Rectal smooth muscle tissue (tissue), 1 donor: ENCODE results near the gene CHD9NB.

Experiments
- H3K27ac ChIP-seq: one replicate; pipeline ENCODE4 v1.7.0; 2013; ENCODE audit warnings: low read depth, low read length, inconsistent platforms
- H3K27me3 ChIP-seq: one replicate; pipeline ENCODE4 v1.7.0; 2013; ENCODE audit warnings: low read length; ENCODE audit not compliant: control insufficient read depth, insufficient read depth
- H3K36me3 ChIP-seq: one replicate; pipeline ENCODE4 v1.7.0; 2013; ENCODE audit warnings: low read length; ENCODE audit not compliant: control insufficient read depth, insufficient read depth
- H3K4me1 ChIP-seq: one replicate; pipeline ENCODE4 v1.7.0; 2013; ENCODE audit warnings: low read length; ENCODE audit not compliant: control insufficient read depth, insufficient read depth
- H3K4me3 ChIP-seq: one replicate; pipeline ENCODE4 v1.7.0; 2013; ENCODE audit warnings: low read length
- H3K9ac ChIP-seq: one replicate; pipeline ENCODE4 v1.7.0; 2013; ENCODE audit warnings: low read length

CHD9NB gene

DNA sequence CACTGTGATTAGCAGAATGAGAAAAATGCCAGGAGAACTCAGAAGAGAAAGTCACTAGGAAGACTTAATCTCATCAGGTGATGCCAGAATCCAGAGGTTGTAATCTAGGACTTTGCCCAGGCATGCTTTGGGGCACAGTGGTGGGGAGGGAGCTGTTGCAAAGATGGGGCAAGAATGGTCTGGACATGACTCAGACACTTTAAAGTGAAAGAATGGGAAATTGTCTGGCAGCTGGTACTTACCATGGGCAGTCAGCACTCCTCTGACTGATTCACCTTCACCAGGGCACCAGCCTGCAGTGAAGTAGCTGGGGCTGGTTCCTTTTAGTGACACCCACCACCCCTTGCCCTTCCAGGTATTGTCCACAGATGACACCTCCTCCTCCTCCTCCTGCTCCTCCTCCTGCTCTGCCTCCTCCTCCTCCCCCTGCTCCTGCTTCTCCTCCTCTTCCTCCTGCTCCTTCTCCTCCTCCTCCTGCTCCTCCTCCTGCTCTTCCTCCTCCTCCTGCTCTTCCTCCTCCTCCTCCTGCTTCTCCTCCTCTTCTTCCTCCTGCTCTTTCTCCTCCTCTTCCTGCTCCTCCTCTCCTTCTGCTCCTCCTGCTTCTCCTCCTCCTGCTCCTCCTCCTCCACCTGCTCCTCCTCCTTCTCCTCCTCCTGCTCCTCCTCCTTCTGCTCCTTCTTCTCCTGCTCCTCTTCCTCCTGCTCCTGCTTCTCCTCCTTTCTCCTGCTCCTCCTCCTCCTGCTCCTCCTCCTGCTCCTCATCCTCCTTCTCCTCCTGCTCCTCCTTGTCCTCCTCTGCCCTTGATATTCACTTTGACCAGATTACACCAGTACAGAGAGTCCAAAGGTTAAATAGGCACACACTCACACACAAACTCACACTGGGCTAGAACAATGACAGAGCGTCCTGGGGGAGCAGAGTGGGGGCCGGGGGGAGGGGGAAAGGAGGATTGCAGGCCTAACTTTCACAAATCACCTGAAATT is at the start of gene CHD9NB:
CHD9NB (minus strand) TSS at position 379 of the 983 bp plus-strand sequence. CDS start 8,739 bp downstream, outside the sequence.
- no peak within 1 kb of the TSS for H3K4me3 ChIP-seq
- H3K9ac ChIP-seq = no peak within 1 kb of the TSS

GRCh38 chr16:53100889-53101288 is 48.2 kb upstream of the CHD9NB start:
- H3K9ac ChIP-seq = no peak overlapping the region
- H3K36me3 ChIP-seq = no peaks in the 10 kb centered on the region
- H3K4me3 ChIP-seq = no peak overlapping the region
- peaks cover 20% of the 10 kb centered on the region for H3K4me1 ChIP-seq
- peak overlapping the region; percentile 92 for H3K27ac ChIP-seq
- no peaks in the 10 kb centered on the region for H3K27me3 ChIP-seq

More for the DNA sequence above, at the start of gene CHD9NB:
- no peaks in the 10 kb centered on the region for H3K27me3 ChIP-seq
- peaks cover 11% of the 10 kb centered on the region for H3K4me1 ChIP-seq
- no peak within 1 kb of the TSS for H3K27ac ChIP-seq
- no peaks in the 10 kb centered on the region for H3K36me3 ChIP-seq

DNA sequence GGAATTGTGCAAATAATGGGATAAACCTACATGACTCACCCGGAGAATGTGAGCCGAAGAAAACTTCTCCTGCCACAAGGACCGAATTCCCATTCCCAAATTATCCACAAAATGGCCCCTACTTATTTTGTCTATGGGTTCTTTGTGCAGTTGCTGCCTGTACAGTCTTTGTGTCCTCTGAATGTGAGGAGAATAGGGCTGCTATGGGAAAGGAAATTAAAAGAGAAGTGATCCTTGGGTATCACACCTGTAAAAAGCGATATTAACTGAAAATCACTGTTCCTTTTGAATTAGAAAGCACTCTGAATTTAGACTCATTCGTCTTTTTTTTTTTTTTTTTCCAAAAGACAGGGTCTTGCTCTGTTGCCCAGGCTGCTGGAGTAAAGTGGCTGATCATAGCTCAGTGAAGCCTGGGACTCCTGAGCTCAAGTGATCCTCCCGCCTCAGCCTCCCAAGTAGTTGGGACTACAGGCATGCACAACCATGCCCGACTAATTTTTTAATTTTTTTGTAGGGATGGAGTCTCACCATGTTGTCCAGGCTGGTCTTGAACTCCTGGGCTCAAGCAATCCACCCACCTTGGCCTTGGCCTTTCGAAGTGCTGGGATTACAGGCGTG is 47.5 kb upstream of the CHD9NB start:
- peaks cover 20% of the 10 kb centered on the region for H3K4me1 ChIP-seq
- peak overlapping the region; percentile 92 for H3K27ac ChIP-seq
- H3K4me3 ChIP-seq = peak overlapping the region; percentile 65
- H3K36me3 ChIP-seq = no peaks in the 10 kb centered on the region
- H3K27me3 ChIP-seq = no peaks in the 10 kb centered on the region
- no peak overlapping the region for H3K9ac ChIP-seq

DNA sequence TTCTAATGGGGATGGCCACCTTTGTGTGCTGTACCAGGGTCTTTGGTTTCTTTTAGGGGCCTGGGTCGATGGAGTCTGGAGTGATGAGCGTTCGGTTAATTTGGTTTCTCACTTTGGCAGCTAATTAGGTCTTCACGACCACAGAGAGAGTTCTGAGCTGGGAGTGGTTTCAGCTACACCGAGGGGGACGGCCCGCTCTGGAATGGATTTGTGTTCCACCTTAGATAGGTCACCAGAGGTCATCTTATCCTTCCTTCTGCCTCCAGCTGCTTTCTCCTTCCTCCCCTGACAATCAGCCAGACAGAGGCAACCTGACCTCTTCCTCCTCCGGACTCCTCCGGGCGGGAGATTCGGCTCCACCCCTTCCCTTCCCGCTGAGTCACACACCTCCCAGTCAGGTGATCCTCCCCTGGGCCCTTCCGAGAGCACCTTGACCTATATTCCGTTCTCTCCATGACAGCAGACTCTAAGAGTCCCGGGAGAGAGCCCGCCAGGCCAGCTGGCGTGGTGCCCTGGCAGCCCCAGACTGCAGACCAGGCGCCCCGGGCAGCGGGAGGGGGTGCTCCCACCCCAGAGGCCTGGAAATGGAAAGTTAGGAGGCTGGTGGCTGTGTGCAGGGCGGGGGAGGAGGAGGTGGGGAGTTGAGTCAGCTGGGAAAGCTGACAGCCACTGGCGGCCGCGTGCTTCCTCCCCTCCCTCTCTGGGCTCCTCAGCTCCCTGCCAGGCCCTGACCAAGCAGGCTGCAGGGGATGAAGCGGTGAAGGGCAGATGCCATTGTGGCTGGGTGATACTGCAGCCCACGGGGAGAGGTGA is 46.8 kb upstream of the CHD9NB start:
- H3K4me3 ChIP-seq = peak overlapping the region; percentile 65
- peaks cover 20% of the 10 kb centered on the region for H3K4me1 ChIP-seq
- no peaks in the 10 kb centered on the region for H3K36me3 ChIP-seq
- peak overlapping the region; percentile 19 for H3K9ac ChIP-seq
- no peaks in the 10 kb centered on the region for H3K27me3 ChIP-seq
- H3K27ac ChIP-seq = peak overlapping the region; percentile 92

- H3K27ac ChIP-seq = peak overlapping the region; percentile 92
- H3K4me3 ChIP-seq = peak overlapping the region; percentile 65
- H3K4me1 ChIP-seq = peaks cover 20% of the 10 kb centered on the region
These were observed 46.0 kb upstream of the CHD9NB start for GRCh38 chr16:53098526-53099317.

GRCh38 chr16:53097190-53097589 is 44.5 kb upstream of the CHD9NB start:
- no peaks in the 10 kb centered on the region for H3K36me3 ChIP-seq
- H3K4me3 ChIP-seq = no peak overlapping the region
- peaks cover 24% of the 10 kb centered on the region for H3K4me1 ChIP-seq
- no peaks in the 10 kb centered on the region for H3K27me3 ChIP-seq
- no peak overlapping the region for H3K9ac ChIP-seq
- H3K27ac ChIP-seq = no peak overlapping the region

More at GRCh38 chr16:53098526-53099317, 46.0 kb upstream of the CHD9NB start:
- Histone ChIP-seq H3K36me3 (no peaks in the 10 kb centered on the region), H3K9ac (peak overlapping the region; percentile 19), H3K27me3 (no peaks in the 10 kb centered on the region)

GRCh38 chr16:53094013-53094630 is 41.4 kb upstream of the CHD9NB start:
- Histone ChIP-seq H3K27ac (peak overlapping the region; percentile 53), H3K36me3 (no peaks in the 10 kb centered on the region), H3K4me3 (peak overlapping the region; percentile 6), H3K9ac (no peak overlapping the region), H3K27me3 (no peaks in the 10 kb centered on the region), H3K4me1 (peaks cover 36% of the 10 kb centered on the region)

GRCh38 chr16:53093162-53093744 is 40.6 kb upstream of the CHD9NB start:
- no peaks in the 10 kb centered on the region for H3K36me3 ChIP-seq
- H3K27ac ChIP-seq = peak overlapping the region; percentile 53
- H3K4me3 ChIP-seq = no peak overlapping the region
- H3K4me1 ChIP-seq = peaks cover 29% of the 10 kb centered on the region
- no peak overlapping the region for H3K9ac ChIP-seq
- H3K27me3 ChIP-seq = no peaks in the 10 kb centered on the region

DNA sequence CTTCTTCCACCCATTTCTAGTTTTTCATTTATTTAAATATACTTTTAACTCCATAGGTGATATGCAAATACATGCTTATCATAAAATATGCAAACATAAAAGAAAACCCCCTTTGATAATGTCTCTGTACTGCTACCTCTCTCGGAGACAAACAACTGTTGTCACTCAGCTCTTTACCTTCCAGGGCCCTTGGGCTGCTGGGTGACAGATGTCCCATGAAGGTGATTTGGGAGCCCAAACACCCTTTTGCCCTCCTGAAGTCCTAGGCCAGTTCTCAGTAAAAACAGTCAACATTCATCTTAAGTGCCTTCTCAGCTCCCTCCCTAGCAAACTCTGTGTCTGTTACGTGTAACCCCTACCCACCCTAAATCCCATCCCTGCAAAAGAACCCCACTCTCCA is 39.6 kb upstream of the CHD9NB start:
- no peak overlapping the region for H3K9ac ChIP-seq
- H3K4me1 ChIP-seq = peaks cover 29% of the 10 kb centered on the region
- no peak overlapping the region for H3K4me3 ChIP-seq
- no peaks in the 10 kb centered on the region for H3K36me3 ChIP-seq
- H3K27ac ChIP-seq = no peak overlapping the region
- H3K27me3 ChIP-seq = no peaks in the 10 kb centered on the region

DNA sequence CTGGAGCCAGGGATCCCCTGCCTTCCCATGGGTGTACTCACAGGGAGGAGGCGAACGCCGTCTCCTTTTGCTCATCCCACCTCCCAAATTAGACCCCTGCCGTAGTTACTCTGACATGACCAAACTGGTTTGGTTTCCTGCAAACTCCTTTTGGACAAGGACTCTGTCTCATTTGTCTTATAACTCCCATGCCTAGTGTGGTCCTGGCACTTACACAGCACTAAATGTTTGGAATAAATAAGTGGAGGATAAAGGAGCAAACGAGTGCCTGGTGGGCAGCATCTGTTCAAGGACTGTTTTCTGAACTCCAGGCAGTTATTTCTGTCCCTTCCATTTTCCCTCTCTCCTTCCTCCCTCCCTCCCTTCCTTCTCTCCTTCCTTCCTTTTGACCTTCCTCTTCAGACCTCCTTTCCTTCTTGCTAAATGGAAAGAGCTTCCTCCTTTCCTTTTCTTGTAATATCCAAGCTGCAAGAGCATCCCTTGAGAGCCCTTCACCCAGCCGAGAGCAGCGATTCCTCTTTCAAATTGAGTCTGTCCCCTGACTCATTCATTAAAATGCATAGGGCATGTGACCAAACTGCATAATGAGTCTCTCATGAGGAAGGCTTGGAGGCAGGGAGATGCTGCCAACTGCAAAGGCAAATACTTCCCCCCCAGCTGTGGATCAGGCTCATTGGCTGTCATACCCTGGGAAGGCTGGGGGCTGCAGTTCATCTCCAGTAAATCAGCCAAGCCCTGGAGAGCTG is 38.9 kb upstream of the CHD9NB start:
- peak overlapping the region; percentile 44 for H3K4me3 ChIP-seq
- H3K36me3 ChIP-seq = no peaks in the 10 kb centered on the region
- peak overlapping the region; percentile 91 for H3K27ac ChIP-seq
- no peaks in the 10 kb centered on the region for H3K27me3 ChIP-seq
- no peak overlapping the region for H3K9ac ChIP-seq
- peaks cover 33% of the 10 kb centered on the region for H3K4me1 ChIP-seq
